Activated T-helper 1 cell treated with Interleukin-2 at 50 U/mL for 16 hours (primary cell): ENCODE data around the gene ALK.
"Not testable (repeated sequence)": the region's sequence is repeated elsewhere in the genome, so short reads cannot be mapped to it uniquely, and the experiment has no call there.

Experiments
- DNase-seq: peaks from one replicate; pipeline ENCODE4 v3.0.0-alpha.2; 2020; ENCODE audit warnings: low read depth

The ALK gene

GRCh38 chr2:29246383-29247300 is 674.7 kb downstream of the ALK start:
- no peak for DNase-seq

DNA sequence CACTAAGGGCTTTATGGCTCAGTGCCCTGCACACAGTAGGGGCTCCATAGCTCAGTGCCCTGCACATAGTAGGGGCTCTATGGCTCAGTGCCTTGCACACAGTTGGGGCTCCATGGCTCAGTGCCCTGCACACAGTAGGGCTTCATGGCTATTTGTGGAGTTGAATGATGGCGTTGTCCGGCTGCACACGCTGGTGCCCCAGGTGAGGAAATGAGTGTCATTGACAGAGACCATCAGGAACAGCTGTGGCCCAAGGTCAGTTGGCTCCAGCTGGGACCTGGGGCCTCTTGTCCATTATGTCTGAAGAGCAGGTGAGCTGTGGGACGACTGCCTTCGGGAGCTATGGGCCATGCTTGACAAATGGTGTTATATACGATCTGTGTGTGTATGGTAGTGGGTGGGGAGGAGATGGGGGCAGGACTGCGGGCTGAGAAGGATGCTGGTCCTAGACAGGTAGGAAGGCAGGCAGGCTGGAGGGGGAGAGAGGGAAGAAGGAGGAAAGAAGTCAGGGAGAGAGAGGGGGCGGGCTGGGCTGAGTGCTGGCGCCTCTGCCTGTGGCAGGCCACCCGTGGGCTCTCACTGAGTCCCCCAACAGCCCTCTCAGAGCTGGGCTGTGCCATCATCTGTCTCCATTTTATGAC is 675.5 kb downstream of the ALK start:
- DNase-seq = no peak

DNA sequence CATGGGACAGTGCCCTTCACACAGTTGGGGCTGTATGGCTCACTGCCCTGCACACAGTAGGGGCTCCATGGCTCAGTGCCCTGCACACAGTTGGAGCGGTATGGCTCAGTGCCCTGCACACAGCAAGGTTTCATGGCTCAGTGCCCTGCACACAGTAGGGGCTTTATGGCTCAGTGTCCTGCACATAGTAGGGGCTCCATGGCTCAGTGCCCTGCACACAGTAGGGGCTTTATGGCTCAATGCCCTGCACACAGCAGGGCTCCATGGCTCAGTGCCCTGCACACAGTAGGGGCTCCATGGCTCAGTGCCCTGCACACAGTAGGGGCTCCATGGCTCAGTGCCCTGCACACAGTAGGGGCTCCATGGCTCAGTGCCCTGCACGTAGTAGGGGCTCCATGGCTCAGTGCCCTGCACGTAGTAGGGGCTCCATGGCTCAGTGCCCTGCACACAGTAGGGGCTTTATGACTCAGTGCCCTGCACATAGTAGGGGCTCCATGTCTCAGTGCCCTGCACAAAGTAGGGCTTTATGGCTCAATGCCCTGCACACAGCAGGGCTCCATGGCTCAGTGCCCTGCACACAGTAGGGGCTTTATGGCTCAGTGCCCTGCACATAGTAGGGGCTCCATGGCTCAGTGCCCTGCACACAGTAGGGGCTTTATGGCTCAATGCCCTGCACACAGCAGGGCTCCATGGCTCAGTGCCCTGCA is 676.2 kb downstream of the ALK start:
- not testable (repeated sequence) for DNase-seq

DNA sequence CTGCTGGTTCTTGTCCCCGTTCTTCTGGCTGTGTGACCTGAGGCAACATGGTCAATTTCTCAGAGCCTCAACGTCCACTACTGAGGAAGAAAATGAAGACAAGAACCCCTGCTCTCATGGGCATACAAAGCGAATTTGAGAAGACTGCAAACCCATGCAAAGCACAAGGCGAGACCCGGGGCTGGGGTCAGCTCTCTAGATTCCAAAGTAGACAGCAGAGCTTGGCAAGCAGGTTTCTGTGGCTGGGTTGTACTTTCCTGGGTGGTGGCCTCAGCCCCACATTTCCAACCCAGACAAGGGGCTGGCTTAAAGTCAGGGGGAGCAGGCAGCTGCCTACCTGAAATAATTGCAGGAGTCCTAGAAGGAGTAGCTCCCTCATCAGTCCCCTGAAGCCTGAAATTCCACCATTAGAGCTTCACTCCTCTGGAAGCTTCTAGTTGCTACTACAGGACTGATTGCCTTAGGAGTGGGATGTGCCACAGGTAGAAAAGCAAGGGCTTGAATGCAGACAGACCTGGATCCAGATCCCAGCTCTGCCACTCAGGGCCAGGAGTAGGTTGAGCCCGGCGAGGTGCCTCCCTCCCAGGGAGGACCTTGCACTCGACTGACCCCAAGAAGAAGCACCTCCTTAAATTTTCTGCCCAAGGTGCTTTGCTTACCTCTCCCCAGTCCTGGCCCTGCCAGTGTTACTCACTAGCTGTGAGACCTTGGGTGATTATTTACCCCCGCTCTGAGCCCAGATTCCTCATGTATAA is 678.6 kb downstream of the ALK start:
- DNase-seq = no peak

- no peak for DNase-seq
Measured at GRCh38 chr2:29241955-29242565, 679.3 kb downstream of the ALK start.

- DNase-seq = no peak
Measured at GRCh38 chr2:29241341-29241740, 680.0 kb downstream of the ALK start.

DNA sequence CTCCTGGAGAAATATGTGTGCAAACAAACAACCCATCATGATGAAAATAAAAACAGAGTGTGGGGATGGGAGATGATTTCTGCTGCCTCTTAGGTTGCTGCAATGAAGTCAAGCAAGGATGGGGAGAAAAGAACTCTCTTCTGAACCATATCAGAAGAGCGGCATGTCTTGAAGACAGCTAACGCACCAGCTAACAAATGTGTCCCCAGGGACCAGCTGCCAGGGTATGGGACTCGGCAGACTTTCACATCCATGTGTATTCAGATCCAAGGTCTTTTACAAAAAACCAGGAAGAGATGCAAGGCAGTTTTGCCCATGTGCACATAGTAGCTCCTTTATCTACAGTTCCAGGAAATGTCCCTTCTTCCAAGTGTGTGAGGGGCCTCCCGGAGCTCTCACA is 680.8 kb downstream of the ALK start:
- no peak for DNase-seq

GRCh38 chr2:29239209-29239960 is 682.0 kb downstream of the ALK start:
- DNase-seq = no peak

DNA sequence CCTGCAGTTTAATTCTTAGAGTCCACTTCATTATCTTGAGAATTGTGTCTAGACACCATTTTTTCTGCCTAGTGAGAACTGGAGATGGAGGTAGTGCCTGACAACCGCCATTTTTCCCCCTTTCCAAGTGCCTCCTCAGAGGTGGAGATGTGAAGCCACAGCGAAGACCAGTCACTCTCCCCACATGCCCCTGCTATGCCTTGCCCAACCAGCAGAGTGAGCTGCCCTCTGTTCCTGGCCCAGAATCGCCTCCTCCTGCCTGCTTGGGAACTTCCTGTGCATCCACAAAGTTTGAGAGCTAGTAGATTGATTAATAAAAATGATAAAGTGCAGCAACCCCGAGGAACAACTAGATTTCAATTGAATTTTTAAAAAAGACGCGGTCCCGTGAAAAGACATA is 682.9 kb downstream of the ALK start:
- DNase-seq = no peak

- no peak for DNase-seq
Measured at GRCh38 chr2:29236074-29236473, 685.3 kb downstream of the ALK start.

DNA sequence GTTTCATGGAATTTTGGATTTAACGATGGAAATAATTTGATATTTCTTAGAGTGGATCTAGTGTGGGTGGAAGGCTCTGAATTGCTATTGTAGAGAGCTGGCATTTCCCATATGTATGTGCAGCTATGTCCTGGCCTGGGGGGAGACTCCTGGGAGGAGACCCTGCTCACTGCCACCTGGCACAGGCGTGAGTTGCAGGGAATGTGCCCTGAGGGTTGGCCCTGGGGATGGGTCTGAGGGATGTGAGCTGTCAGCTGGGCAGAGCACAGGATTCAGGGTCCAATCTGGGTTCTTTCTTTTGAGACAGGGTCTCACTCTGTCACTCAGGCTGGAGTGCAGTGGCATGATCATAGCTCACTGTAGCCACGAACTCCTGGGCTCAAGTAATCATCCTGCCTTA is 686.0 kb downstream of the ALK start:
- DNase-seq = no peak

- DNase-seq = no peak
Measured at GRCh38 chr2:29233428-29233827, 688.0 kb downstream of the ALK start.

- DNase-seq = no peak
Measured at GRCh38 chr2:29232041-29232440, 689.3 kb downstream of the ALK start.

DNA sequence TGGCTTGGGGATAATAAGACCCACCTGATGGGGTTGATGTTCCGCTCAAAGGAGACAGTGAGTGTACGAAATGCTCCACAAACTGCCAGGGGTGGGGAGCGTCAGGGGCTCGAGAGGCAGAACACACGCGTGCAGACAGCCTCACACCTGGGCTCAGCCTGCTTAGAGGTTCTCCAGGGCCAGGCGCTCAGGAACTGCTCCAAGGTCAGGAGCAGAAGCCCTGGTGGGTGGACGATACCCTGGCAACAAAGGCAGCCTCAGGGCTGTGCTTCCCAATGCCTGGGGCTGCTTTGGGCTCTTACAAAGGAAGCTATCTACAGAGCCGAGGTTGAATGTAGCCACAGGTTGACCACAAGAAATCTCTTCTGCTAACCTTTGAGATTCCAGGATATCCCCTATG is 691.7 kb downstream of the ALK start:
- no peak for DNase-seq

DNA sequence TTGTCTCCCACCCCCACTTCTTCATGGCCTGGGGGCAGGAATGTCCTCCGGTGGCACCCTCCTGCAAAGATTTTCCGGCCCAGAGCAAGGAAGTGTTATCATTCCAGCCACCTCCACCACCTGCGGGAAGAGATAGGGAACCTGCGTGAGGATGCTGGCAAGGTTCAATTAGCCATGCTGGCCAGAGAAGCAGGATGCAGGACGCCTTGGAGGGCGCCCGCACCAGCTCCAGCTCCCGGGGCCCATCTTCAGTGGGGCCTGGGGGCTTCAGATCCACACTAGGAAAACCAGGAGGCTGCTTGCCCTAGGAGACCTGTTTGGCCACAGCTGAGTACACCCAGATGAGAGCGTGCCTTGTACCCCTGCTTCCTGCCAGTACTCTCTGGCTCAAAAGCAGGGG is 692.4 kb downstream of the ALK start:
- no peak for DNase-seq

DNA sequence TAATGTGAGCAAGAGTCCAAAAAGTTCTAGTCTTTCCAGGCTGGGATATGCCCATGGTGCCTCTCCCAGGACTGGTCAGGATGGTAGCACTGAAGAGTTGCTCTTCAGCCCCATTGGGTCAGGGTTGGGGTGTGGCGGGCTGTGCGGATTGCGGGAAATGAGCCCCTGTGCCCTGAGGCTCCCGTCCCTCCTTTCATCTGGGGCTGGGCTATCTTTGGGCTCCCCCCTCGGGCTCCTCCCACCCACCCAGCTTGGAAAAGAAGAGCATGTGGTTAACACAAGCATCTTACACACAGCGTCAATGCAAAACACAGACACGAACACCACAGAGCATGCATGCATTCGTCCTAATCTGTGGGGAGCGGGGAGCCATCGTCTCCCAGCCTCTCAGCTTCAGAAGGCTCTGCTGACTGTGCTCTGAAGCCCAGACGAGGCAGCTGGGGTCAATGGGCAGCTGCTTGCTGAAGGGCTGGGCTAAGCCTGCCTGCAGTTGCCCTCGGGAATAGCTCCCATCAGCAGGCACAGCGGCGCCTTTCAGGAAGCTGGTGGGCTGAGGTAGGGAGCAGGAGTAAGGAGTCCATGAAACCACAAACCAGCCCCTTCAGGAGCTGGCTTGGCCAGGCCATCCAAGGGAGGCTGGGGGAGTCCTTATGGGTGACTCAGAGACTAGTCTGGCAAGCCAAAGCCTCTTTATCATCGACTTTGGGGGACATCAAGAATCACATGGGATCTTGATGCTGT is 693.3 kb downstream of the ALK start:
- no peak for DNase-seq

DNA sequence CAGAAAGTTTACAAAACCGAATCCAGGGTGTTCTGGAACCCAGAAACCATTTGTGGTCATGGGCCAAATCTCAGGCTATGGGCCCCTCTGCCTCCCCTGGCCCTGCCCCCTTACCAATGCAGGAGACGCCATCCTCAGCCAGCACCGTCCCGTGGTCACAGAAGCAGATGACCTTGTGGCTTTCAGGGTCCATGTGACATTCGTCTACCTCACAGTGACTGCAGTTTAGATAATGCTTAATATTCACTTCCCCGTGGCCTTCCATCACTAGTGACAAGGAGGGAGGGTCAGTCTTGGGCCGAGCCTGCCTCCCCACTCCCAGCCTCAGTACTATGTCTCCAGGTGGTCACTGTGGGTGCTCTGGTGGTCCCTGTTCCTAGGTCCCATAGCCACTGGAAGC is 694.6 kb downstream of the ALK start:
- DNase-seq = no peak

DNA sequence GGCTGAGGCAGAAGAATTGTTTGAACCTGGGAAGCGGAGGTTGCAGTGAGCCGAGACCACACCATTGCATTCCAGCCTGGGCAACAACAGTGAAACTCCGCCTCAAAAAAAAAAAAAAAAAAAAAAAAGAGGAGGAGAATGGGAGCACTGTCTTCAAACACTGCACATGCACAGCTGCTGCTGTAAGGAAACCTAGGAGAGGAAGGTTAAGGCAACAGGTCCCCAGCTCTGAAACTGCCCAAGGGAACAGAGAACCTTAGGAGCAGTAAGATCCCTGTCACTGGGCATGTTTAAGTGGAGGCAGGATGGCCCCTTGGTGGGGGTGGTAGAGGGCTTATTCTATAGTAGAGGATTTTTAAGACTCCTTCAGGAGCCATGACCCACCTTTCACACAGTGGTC is 695.0 kb downstream of the ALK start:
- DNase-seq = no peak

GRCh38 chr2:29225814-29226213 is 695.6 kb downstream of the ALK start:
- DNase-seq = no peak
